Activated CD4-positive, alpha-beta T cell treated with anti-CD3 and anti-CD28 coated beads, Interleukin-2, amount 50 U/mL, for 1 hour (primary cell): Measurements from ENCODE around the gene ZNF273.
"Not testable (repeated sequence)": the region's sequence is repeated elsewhere in the genome, so short reads cannot be mapped to it uniquely, and the experiment has no call there.

Experiments used
- DNase-seq: peaks from one replicate; pipeline ENCODE4 v3.0.0-alpha.2; 2020

The ZNF273 gene

GRCh38 chr7:64947252-64948000 is 44.4 kb downstream of the ZNF273 start:
- no peak for DNase-seq

DNA sequence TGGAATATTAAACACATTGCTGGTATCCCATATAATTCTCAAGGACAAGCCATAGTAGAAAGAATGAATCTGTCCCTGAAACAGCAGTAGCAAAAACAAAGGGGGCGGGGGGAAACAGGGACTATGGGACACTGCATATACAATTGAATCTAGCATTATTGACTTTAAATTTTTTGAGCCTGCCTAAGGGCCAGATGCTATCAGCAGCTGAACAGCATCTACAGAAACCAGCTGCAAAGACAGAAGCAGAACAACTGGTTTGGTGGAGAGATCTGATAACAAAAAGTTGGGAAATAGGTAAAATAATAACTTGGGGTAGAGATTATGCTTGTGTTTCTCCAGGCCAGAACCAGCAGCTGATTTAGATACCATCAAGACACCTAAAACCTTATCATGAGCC is 45.7 kb downstream of the ZNF273 start:
- not testable (repeated sequence) for DNase-seq

- not testable (repeated sequence) for DNase-seq
These were observed 47.6 kb downstream of the ZNF273 start for GRCh38 chr7:64950673-64951072.

GRCh38 chr7:64951250-64951848 is 48.3 kb downstream of the ZNF273 start:
- no peak for DNase-seq

- no peak for DNase-seq
These were observed 56.1 kb downstream of the ZNF273 start for GRCh38 chr7:64959072-64959747.

DNA sequence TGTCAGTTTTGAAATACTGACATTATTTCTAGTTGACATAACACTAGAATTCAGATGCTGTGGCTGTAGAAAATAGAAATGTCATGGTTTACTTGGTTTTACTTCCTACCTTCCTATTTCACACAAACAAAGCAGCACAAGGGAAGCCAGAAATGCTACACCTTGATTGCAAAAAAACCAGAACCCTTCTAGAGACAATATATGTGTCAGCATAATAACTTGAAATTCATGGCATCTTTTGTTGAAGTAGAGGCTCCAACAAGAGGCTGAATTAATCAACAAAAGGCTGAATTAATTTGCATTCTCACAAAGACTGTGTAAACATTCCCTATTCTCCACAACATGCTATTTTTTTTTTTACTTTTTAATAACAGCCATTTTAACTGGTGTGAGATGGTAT is 62.5 kb downstream of the ZNF273 start:
- DNase-seq: no peak

DNA sequence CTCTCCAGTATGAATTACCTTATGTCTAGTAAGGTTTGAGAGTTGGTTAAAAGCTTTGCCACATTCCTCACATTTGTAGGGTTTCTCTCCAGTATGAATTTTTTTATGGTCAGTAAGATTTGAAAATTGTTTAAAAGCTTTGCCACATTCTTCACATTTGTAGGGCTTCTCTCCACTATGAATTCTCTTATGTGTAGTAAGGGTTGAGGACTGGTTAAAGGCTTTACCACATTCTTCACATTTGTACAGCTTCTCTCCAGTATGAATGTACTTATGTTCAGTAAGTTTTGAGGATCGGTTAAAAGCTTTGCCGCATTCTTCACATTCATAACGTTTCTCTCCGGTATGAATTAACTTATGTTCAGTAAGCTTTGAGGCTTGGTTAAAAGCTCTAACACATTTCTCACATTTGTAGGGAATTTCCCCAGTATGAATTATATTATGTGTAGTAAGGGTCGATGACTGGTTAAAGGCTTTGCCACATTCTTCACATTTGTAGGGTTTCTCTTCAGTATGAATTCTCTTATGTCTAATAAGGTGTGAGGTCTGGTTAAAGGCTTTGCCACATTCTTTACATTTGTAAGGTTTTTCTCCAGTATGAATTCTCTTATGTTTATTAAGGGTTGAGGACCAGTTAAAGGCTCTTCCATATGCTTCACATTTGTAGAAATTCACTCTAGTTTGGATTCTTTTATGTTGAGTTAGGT is 75.6 kb downstream of the ZNF273 start:
- no peak for DNase-seq
